ENCODE results near the gene VWC2. TPM values are rescaled to one million over a fixed set of nuclear protein-coding genes. Genes with fewer than 3 reads are reported as not detected.

The VWC2 gene
- total RNA-seq, 4 donors from 2014 or later: 0.04 to 0.18 (median 0.13) TPM

DNA sequence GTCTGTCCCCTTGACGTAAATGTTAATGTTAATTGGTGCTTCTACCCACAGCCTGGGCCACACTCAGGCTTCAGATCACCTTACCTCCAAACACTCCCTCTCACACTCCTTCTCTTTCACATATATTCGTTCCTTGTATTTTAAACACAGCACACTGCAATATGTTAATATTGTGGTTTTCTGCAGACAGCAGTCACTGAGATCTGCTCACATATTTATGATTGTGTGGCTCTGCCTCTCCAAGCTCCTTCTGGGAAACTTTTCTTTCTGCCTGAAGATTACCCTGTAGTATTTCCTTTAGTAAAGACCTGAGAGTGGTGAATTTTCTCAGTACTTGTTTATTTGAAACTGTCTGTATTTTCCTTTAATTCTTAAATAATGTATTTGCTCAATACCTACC lies 104.7 kb downstream of the VWC2 start:
- no peaks in the 10 kb centered on the region for H3K27me3 ChIP-seq
- peak overlapping the region; percentile 63 for H3K27ac ChIP-seq
- H3K4me1 ChIP-seq: peaks cover 5% of the 10 kb centered on the region
- 13% methylated on average over 1 of the region's 2 CpGs for WGBS
- DNase-seq (ENCODE audit: low spot score in 2 of 2): no peak
- H3K36me3 ChIP-seq: no peaks in the 10 kb centered on the region
- H3K4me3 ChIP-seq: no peak overlapping the region
- no peaks in the 10 kb centered on the region for H3K9me3 ChIP-seq
- TF ChIP-seq POLR2AphosphoS5 (IDR thresholded peaks at IDR 0.05) (no peak), EP300 (IDR thresholded peaks at IDR 0.05) (no peak), POLR2A (IDR thresholded peaks at IDR 0.05) (no peak)
- TF ChIP-seq, protein P1, sequence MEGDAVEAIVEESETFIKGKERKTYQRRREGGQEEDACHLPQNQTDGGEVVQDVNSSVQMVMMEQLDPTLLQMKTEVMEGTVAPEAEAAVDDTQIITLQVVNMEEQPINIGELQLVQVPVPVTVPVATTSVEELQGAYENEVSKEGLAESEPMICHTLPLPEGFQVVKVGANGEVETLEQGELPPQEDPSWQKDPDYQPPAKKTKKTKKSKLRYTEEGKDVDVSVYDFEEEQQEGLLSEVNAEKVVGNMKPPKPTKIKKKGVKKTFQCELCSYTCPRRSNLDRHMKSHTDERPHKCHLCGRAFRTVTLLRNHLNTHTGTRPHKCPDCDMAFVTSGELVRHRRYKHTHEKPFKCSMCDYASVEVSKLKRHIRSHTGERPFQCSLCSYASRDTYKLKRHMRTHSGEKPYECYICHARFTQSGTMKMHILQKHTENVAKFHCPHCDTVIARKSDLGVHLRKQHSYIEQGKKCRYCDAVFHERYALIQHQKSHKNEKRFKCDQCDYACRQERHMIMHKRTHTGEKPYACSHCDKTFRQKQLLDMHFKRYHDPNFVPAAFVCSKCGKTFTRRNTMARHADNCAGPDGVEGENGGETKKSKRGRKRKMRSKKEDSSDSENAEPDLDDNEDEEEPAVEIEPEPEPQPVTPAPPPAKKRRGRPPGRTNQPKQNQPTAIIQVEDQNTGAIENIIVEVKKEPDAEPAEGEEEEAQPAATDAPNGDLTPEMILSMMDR (IDR thresholded peaks at IDR 0.05): no peak

DNA sequence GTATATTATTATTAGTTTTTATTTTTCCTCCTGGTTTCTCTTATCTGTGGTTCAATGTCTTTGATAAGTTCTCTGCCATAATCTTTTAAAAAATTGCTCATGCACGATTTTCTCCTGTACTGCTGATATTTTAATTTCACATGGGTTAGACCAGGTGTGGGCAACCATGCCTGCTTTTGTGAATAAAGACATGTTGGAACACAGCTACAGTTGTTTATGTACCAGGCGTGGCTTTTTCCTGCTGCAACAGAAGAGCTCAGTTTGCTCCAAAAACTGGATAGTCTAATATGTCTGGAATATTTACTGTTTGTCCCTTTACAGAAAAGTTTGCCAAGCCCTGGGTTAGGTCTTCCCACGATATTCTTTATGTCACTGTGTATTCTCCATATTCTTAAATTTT lies 105.2 kb downstream of the VWC2 start:
- Histone ChIP-seq H3K9me3 (no peaks in the 10 kb centered on the region), H3K36me3 (no peaks in the 10 kb centered on the region), H3K27ac (peak overlapping the region; percentile 63), H3K4me1 (peaks cover 5% of the 10 kb centered on the region), H3K4me3 (no peak overlapping the region), H3K27me3 (no peaks in the 10 kb centered on the region)
- DNase-seq (ENCODE audit: low spot score in 2 of 2): no peak
- no peak for TF ChIP-seq POLR2AphosphoS5 (IDR thresholded peaks at IDR 0.05)
- TF ChIP-seq, protein P1 (IDR thresholded peaks at IDR 0.05): no peak
- no peak for TF ChIP-seq EP300 (IDR thresholded peaks at IDR 0.05)
- no peak for TF ChIP-seq POLR2A (IDR thresholded peaks at IDR 0.05)
- 40% methylated on average over 3 of the region's 3 CpGs for WGBS

- H3K36me3 ChIP-seq: no peaks in the 10 kb centered on the region
- no peaks in the 10 kb centered on the region for H3K4me1 ChIP-seq
- H3K9me3 ChIP-seq: no peaks in the 10 kb centered on the region
- 54% methylated on average over 1 of the region's 1 CpG for WGBS
- DNase-seq (ENCODE audit: low spot score in 2 of 2): no peak
- no peaks in the 10 kb centered on the region for H3K27me3 ChIP-seq
- no peak overlapping the region for H3K4me3 ChIP-seq
- H3K27ac ChIP-seq: no peak overlapping the region
- TF ChIP-seq EP300 (IDR thresholded peaks at IDR 0.05): no peak
- no peak for TF ChIP-seq POLR2AphosphoS5 (IDR thresholded peaks at IDR 0.05)
- TF ChIP-seq, protein P1 (IDR thresholded peaks at IDR 0.05): no peak
- no peak for TF ChIP-seq POLR2A (IDR thresholded peaks at IDR 0.05)
Measured at GRCh38 chr7:49883933-49884332, 110.5 kb downstream of the VWC2 start.

DNA sequence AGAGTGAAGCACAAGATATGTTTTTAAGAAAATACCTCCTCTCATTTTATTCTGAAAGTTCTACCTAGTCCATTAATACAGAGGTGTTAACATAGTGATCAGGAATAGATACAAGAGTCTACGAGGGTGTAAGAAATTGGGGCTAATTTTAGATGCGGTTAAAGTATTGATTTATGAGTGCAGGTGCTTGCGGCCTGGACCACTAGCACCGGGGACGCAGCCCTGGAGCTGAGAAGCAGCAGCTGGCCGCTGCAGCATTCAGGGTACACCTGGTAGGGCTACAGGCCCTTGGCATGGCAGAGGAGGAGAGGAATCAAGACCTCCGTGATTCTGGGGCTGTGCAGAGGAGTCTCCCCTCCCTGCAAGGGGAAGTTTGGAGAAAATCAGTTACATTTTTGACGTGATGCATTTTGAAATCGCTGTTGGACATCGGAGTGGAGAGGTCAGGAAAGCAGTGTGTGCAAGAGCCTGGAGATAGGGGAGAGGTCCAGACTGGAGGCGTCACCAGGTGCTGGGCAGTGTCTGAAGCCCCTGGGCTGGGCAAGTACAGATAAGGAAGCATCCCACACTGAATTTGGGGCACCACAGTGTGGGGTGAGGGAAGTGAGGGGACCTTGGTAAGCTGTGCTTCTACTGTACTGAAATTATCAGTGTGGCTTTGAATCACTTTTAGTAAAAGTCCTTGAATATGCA lies 112.3 kb downstream of the VWC2 start:
- Histone ChIP-seq H3K4me3 (no peak overlapping the region), H3K36me3 (no peaks in the 10 kb centered on the region), H3K4me1 (no peaks in the 10 kb centered on the region), H3K9me3 (no peaks in the 10 kb centered on the region), H3K27ac (no peak overlapping the region), H3K27me3 (no peaks in the 10 kb centered on the region)
- no peak for DNase-seq (ENCODE audit: low spot score in 2 of 2)
- TF ChIP-seq EP300 (IDR thresholded peaks at IDR 0.05): no peak
- no peak for TF ChIP-seq POLR2A (IDR thresholded peaks at IDR 0.05)
- TF ChIP-seq, protein P1 (IDR thresholded peaks at IDR 0.05): no peak
- TF ChIP-seq POLR2AphosphoS5 (IDR thresholded peaks at IDR 0.05): no peak
- WGBS: 79% methylated on average over 11 of the region's 11 CpGs

DNA sequence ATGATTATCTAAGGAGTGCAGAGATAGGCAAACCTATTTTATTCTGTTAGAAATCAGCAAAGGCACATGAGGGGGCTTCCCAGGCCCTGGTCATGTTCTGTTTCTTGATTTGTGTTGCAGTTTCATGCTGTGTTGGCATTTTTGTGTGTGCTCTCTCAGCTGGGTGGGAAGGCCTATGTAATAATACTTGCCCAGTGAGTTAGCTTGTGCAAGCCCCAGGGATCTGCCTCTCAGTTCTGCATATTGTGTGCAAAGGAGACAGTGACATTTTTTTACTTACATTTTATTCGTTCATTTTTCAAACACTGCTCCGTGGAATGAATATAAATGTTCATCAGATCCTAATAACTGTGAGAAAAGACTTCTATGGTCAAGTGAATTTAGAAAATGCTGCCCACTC lies 119.0 kb downstream of the VWC2 start:
- TF ChIP-seq POLR2A (IDR thresholded peaks at IDR 0.05): no peak
- TF ChIP-seq, protein P1 (IDR thresholded peaks at IDR 0.05): no peak
- no peak for TF ChIP-seq POLR2AphosphoS5 (IDR thresholded peaks at IDR 0.05)
- TF ChIP-seq EP300 (IDR thresholded peaks at IDR 0.05): no peak
- 91% methylated on average over 2 of the region's 2 CpGs for WGBS

More for the DNA sequence above, 119.0 kb downstream of the VWC2 start:
- Histone ChIP-seq H3K36me3 (no peaks in the 10 kb centered on the region), H3K4me1 (no peaks in the 10 kb centered on the region), H3K27ac (no peak overlapping the region), H3K9me3 (no peaks in the 10 kb centered on the region), H3K27me3 (no peaks in the 10 kb centered on the region), H3K4me3 (no peak overlapping the region)
- no peak for DNase-seq (ENCODE audit: low spot score in 2 of 2)
